CD4-positive, alpha-beta T cell treated with Interleukin-21 for 1 hour (primary cell): ENCODE results near the gene PLCL2.

ENCODE experiments used
- DNase-seq: peaks from one replicate; pipeline ENCODE4 v3.0.0-alpha.2; 2020

PLCL2 gene

DNA sequence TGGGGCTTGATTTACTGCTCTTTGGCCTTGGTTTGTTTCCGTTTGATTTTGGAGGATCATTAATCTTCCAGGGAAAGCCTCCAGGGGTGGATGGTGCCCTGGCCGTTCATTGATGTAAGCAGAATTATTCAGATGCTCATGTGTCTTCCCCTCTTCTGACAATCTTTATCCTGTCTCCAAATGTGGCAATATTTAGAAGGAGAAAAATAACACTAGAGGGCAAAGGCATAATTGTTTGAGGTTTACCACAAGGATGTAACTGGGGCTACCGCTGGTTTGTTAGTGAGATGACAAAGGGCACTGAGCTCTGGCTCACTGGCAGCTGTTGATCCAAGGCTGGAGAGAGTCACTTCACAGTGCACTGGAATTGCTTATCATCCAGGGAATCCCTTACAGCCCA lies 18.2 kb upstream of the PLCL2 start:
- DNase-seq: peak; percentile 37

DNA sequence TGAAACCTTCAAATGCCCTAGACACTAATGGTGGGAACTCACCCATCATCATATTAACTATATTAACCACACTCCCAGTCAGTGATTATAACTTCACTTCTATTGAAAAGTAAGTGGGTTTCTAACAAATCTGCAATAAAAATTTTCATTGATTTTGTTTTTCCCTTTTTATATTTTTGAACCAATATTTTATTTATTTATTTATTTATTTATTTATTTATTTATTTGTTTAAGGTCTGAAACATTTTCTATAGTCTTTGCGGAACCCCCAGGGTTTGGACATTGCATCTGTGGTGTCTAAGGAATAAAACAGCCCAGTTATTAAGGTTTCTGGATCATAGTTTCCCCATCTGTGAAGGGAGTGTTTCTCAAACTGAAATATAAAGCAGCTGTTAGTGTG lies 16.2 kb upstream of the PLCL2 start:
- no peak for DNase-seq

DNA sequence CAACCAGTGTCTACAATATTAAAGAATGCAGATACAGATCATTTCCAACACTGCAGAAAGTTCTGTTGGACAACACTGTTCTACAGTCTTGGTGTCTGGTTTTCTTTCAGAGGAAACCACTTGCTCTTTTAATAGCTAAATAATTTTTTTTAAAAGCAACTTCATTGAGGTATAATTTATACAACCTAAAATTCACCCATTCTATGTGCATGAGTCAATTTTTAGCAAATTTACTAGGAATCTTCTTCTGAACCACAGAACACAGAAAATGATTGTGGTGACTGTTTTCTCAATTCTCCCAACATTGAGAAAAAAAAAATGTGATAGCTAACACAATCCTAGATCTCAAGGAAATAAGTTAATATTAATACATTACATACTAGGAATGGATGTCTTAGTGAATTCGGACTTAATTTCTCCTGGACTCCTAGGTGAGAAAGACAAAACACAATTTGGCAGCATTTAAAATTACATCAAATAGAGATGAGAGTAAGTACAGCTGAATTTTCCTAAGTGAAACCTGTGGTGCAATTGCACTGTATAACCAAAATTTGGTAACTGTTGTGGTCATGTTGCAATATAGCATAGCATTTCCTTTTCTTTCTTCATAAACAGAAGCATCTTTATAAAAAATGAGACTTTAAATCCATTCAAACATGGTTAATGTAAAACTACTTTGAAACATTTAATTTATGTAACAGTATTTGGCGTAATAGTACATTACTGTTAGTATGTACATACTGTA lies 15.3 kb upstream of the PLCL2 start:
- no peak for DNase-seq

DNA sequence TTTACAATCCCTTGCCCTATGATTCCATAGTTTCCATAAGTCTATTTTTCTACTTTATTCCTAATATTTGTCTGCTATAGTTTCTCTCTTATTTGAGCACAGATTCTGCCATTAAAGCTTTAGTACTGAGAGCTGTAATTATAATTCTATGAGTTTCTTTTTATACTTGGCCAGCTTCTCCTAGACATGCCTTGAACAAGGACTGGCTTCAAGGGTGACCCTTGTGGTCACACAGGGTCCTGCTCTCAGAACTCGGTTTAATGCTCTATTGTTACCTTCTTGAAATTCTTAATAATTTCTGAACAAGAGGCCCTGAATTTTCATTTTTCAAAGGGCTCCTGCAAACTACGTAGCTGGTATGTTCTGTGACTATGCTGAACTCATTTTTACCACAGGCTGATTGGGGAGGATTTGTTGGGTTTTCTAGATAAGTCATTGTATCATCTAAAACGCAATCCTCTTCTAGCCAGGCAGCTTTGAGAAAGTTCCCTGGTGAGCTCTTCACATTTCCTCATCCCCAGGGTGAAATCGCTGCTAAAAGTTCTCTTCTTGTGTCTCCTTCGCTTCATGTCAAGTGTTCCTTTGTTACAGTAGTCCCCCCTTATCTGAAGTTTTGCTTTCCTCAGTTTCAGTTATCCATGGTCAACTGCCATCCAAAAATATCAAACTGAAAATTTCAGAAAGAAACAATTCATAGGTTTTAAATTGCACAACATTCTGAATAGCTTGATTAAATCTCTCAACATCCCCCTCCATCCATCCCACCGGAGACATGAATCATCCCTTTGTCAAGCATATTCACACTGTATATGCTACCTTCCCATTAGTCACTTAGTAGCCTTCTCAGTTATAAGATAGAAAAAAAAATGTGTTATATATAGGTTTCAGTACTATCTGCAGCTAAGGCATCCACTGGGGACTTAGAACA lies 12.6 kb upstream of the PLCL2 start:
- no peak for DNase-seq

DNA sequence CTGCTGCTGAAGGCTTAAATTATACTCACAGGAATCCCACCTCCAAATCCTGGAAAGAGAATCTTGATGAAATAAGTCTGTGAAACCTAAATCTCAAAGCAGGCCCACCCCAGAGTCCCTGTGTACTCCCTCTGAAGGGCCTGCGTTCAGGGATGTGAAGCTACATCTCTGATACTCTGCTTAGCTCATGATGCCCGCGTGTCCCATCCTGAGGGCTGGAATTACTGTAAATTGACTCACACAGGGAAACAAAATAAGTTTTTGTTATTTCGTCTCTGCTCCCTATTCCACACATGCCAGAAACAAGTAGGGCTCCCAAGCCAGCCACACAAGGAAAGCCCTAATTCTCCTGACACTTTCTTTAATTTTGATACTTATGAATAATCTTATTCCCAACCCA lies 10.9 kb upstream of the PLCL2 start:
- no peak for DNase-seq

DNA sequence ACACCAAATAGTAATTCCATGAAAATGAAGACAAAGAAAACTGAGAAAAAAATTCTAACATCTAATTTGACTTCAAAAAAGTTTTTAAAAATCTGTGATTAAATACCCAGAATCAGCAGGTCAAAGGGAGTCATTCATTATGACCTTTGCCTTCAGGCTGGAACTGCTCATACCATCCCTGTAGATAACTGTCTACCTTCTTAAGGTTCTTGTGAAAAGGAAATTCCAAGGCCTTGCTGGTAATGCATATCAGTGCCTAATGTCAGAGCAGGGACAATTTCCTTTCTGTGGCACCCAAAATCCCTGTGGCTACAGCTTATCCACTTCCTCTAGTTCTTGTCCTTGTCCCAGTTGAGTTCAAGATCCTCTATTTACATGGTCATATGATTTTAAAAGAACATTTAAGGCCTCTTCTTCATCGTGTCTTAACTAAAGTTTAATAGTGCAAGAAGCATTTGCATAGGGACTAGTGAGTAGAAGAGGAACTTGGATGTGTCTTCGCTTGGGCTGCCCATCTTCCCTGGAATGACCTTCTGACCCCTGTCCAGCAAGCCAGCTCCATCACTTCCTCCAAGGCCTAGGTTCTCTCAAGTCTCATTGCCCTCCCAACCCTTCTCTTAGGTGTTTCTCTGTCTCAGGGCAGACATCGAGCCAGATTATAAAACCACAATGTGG lies 8.7 kb upstream of the PLCL2 start:
- DNase-seq: no peak

DNA sequence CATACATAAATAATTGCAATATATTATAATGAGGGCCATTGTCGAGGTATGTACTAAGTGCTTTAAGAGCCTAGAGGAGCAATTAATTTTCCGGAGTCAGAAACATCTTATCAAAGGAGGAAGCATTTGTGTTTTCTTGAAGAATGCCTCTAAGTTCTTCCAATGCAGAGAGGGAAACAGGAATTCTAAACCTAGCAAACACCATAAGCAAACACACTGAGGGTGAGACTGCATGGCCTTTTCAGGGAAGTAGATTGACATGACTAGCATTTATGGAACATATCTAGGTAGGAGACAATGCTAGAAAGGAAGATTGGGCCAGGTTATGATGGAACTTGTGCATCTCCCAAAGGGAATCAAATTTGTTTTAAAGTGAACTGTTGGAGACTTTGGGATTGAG lies 7.2 kb upstream of the PLCL2 start:
- no peak for DNase-seq

DNA sequence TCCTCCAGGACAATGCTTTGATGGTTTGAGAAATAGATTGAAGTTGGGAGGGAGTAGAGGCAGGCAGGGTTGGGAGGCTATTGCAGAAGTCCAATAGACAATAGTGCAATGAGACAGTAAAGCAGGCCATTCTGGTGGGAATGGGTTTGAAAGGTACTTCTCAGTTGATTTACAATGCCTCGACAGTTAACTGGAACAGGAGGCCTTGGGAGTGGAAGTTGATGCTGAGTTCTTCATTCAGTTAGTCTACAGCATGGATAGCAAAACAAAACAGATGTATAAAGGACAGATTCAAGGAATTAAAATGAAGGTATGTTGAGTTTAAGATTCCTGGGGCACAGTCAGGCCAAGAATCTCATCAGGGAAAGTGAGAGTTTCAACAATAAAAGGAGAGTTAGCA lies 6.8 kb upstream of the PLCL2 start:
- DNase-seq: no peak

DNA sequence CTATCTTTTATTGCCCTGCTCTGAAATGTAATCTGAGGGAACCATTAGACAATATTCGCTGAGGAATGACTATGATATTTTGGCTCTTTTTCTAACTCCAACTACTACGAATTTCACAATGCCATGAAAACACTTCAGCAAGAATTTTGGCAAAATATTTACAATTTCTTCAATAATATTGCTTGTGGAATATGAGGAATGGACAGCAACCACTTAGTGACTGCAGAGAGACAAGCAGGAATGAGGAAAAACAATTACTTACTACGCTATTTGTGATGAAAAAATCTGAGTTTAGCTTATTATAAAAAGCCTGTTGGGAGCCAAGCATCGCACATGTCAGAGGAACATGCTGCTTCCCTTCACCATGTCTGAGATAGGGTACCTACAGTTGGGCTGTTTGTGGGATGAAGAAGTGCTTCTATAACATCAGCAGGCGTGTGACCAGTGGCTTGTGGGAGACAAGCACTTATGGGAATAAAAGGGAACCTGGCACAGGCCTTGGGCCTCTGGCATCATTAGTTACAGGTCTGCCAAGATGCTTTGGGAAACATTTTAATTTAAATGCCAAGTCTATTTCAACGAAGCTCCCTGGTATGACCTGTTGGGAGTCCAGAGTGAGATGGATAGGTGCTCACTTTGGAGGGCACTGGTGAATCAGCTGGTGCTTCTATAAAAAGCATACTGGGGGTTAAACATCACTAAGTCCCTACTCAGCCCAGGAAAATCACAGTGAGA lies 2.7 kb upstream of the PLCL2 start:
- no peak for DNase-seq

DNA sequence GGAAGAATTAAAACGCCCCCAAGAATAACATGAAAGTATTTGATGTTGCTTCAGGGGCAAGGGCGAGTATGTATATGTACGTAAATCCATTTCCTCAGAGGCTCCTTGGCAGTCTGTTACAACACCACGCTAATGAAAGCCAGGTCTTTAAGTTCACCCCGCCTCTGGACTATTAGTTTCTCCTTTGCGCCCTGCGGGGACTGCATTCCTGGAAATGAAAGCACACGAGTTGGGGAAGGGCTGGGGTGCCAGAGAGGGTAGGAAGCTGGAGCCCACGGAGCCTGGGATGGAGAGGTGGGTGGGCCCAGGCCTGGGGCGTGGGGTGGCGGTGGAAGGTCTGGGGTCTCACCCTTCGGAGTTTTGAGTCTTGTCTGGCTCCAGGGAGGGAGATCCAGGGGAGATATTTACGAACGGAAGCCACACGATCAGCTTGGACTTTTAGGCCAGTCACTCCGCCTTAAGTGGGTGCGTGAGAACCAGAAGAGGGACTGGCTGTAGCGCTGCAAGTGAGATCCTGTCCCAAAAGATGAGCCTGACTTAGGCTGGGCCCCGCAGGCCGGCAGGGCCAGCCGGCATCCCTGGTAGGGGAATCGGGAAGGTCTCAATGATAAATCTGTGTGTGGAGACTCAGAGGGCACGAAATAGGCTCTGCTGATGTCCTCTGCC lies 1.6 kb upstream of the PLCL2 start:
- DNase-seq: no peak

DNA sequence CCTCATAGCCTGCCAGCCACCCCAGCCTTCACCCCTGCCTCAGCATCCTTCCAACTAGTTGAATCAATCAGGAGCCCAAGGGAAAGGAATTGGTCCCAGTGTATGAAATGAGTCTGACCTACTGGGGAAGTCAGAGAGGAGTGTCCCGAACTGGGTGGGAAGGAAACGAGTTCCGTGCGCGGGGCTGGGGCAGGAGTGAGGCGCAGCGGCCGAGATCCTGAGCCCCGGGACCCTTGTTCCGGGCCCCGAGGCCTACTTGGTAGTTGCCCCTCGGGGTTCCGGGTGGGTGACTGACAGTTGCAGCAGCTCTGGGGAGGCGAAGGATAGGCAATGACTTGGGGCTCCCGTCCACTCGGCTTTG lies 1.1 kb upstream of the PLCL2 start:
- DNase-seq: no peak

DNA sequence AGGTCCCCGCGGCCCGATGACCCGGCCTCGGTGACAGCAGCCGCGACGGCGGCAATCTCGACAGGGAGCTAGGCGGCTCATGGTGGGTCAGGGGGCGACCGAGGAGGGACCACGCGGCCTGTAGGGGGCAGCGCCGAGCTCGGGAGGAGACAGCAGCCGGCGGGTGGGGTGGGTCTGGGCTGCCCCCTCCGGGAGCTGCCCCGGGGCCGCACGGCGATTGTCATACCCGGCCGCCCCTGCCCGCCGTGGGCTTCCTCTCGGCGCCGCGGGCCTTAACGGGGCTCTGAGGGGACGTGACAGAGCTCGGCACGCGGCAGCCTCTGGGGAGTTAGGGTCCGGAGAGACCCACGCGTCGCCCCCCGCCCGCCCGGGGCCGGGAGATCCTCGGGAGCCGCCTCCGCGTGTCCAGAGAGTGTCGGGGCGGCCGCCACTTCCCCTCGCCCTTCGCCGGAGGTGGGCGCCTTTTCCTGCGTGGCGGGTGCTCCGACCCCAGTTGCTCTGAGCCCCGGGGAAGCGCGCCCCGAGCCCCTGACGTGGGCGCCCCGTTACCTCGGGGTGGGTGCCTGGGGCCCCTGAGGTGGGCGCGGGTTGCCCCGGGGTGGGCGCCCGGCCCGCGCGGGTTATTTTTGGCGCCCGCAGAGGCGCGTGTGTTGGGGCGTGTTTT lies 539 bp upstream of the PLCL2 start:
- peak; percentile 75 for DNase-seq

DNA sequence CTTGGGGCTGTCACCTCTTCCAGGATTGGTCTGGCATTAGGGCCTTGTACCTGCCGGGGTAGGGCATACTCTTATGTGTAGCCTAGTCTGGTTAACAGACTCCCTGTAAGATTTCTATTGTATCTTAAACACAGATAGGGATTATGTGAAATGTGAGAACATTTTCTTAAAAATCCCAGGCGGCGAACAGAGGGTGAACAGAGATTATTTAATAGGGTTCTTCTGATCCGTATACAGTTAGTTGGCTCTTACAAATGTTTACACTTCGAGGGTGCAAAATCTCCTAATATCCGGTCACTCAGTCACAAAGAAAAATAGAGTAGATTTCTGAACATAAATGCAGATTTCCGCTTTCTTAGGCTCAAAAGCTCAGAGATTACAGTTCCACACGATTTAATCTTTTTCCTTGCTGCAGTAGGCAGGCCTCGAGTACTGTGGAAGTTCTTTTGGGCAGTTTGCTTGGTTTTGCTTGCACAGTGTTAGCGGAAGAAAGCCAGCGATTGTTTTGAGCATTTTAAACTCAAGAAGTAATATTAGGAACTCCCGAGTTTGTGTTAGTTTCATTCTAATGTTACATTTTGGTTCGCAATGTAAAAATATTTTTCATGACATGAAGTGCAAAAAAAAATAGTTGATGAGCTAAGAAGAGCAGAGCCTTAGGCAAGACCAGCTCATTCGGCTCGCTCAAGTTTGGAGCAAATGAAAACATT lies 993 bp downstream of the PLCL2 start:
- DNase-seq: peak; percentile 50

DNA sequence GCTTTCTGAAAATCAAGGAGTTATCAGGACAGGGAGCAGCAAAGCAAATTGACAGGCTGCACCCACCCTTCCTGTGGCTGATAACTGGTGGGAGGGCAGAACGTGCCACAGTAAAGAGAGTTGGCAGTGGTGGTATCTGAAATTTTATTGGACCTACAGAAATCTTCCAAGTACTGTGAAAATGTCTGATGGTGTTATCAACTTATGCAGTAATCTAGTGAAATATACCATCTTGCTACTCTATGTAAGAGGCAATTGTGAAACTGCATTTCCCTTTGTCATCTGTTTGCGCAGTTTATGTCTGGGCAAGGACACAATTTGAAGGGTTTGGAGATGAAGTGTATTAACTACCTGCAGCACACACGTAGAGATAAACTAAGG lies 1.5 kb downstream of the PLCL2 start:
- DNase-seq: peak; percentile 37

DNA sequence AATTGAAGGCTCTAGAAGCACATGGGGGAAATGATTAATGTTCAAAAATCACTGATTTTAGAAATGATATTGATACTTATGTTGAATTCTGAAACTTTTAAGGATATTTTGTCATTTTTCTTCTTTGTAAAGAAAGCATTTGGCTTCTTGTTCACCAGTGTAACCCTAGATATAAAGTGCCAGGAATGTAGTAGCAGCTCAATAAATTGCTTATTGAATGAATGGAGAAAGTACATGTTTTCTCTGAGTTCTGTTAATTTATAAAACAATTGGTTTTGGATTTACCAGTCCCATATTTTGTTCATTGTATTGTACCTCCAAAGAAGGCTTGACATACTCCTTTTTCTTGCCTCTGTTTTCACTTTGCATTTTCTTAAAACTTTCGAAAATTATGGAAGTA lies 2.4 kb downstream of the PLCL2 start:
- DNase-seq: no peak

DNA sequence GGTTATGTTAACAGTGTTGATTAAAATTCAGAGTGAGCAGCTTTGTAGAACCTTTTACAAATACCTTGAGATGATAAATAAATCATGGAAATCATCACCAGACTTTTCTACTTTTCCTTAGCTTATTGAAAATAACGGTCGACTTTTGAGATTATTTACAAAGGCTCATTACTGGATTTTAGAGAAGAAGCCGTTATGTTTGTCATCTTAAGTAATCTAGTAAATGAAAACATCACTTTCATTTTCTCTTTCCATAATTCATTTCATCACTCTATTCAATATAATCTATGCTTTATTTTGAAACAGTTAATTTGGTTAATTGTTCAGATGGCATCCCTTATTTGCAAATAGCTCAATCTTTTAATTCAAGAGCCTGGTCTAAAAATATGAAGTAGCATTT lies 3.6 kb downstream of the PLCL2 start:
- no peak for DNase-seq

DNA sequence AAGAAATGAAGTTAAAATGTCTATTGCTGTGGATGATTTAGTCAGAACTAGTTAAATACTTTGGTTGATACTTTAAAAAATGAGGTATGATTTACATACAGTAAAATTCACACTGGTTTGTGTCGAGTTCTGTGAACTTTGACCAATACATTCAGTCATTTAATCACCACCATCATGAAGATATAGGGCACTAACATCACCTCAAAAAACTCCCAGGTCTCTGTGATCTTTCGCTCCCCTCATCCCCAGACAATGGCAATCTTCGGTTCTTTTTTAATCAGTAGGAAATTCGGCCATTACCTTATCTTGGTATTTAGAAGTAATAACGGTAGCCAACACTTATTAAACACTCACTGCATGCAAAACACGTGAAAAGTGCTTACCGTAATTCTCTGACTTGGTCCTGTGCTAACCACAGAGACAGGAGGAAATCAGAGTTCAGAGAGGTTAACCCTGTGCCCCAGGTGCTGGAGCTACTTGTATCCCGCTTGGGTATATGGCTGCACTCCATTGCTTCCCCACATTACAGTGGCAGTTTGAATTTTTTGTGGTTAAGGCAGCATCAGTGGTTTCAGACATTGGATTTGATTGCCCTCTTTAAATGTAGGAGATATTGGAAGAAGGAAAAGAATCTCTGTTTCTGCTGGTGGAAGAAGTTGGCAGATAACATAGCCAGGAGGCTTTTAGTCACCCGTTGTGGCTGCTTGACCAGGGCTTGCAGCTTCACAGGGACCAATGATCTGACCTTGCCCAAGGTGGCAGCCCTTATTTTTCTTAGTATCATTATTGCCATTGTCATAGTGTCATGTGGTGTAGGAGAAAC lies 4.2 kb downstream of the PLCL2 start:
- DNase-seq: peak; percentile 65

DNA sequence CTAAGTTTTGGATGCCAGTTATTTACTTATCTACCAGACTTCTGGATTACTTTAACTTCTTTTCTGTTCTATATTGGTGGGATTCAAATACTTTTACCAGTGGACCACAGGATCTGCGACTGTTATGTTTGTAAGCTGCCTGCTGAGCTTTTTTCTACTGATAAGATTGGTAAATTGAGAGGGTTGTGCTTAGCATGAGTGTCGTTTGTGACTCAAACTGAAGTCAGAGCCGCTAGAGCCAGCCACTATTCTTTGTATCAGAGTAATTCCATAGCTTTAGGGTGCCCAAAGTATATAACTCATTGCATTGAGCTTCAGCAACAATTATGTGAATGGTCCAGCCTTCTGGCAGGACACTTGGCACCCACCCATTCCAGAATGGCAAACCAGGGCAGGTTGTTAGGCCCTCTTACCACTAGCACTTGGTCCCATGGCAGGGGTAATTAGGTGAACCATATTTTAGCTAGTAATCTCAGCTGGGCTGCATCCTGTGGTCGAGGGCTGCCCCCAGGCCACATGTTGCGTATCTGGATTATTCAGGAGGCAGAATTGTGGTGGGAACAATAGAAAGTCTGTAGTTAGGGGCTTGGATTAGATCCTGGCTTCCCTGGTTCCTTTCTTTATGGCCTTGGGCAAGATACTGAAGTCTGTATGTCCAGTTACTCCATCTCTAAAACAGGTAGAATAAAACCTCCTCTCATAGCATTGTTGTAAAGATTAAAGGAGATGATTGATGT lies 6.0 kb downstream of the PLCL2 start:
- DNase-seq: no peak

DNA sequence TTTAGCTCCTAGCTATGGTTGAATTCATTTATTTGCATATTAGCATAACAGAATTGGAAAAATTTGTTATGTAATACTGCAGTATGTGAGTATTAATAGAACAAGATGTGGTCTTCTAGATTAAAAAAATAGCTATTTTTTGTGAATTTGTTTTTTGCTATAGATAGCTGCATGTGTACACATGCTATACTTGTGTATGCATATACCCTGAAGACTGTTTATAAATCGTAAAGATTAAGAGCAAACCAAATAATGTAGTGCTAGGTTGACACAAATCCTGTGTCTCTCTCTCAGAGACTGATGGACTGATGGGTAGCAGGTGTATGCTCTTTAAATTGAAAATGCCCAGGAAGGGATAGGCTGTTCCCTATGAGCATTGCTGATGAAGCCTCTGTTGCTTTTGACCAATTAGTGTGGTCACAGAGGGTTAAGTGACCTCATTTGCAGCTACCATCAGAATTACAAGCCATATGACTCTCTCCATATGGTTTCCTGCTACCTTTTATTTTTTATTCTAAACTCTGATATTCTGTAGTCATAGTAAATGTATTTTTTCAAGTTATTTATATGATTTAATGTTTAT lies 9.0 kb downstream of the PLCL2 start:
- no peak for DNase-seq
